DND-41 (cell line): ENCODE measurements around the gene RAB11FIP5.

ENCODE experiments used
- ATAC-seq: fragments of 200-7000 bp; cut with Tn5 transposase; 3 replicates; pipeline ENCODE4 v1.9.1; 2021; ENCODE audit warnings: low read depth; ENCODE audit not compliant: insufficient read depth
- DNase-seq: peaks from one replicate; pipeline ENCODE4 v3.0.0-alpha.2; 2020
- H2AFZ ChIP-seq: 2 replicates; pipeline ENCODE4 v1.6.0; 2012; ENCODE audit warnings: low read depth, low read length
- H3K27ac ChIP-seq: 2 replicates; pipeline ENCODE4 v1.5.1; 2012; ENCODE audit warnings: low read length, inconsistent platforms
- H3K27me3 ChIP-seq: fragments of 200-600 bp; sonication (generic); 2 replicates; pipeline ENCODE4 v1.6.0; 2012; ENCODE audit warnings: low read length, mild to moderate bottlenecking, inconsistent platforms; ENCODE audit not compliant: insufficient read depth, poor library complexity
- H3K36me3 ChIP-seq: 2 replicates; pipeline ENCODE4 v1.5.1; 2012; ENCODE audit warnings: low read length, inconsistent platforms; ENCODE audit not compliant: insufficient read depth
- H3K4me1 ChIP-seq: 2 replicates; pipeline ENCODE4 v1.5.1; 2012; ENCODE audit warnings: mild to moderate bottlenecking, low read length; ENCODE audit not compliant: insufficient read depth
- H3K4me2 ChIP-seq: 2 replicates; pipeline ENCODE4 v1.6.0; 2012; ENCODE audit warnings: mild to moderate bottlenecking, moderate library complexity, low read length, inconsistent platforms; ENCODE audit not compliant: insufficient read depth
- H3K4me3 ChIP-seq, 2 experiments: fragments of 200-600 bp in 1 of 2; shearing (Covaris generic) in 1 of 2; 2 replicates each; pipeline ENCODE4 v1.5.1; 2012 to 2016; ENCODE audit warnings: inconsistent platforms in 2 of 2, low read length in 2 of 2, mild to moderate bottlenecking in 2 of 2, low read depth in 1 of 2, moderate library complexity in 1 of 2
- H3K79me2 ChIP-seq: 2 replicates; pipeline ENCODE4 v1.6.0; 2012; ENCODE audit warnings: low read length, inconsistent platforms; ENCODE audit not compliant: insufficient read depth
- H3K9ac ChIP-seq: 2 replicates; pipeline ENCODE4 v1.6.0; 2012; ENCODE audit warnings: low read depth, mild to moderate bottlenecking, inconsistent platforms, low read length, moderate library complexity
- H3K9me3 ChIP-seq: 2 replicates; pipeline ENCODE4 v1.5.1; 2012; ENCODE audit warnings: low read length, moderate library complexity, mild to moderate bottlenecking, inconsistent platforms; ENCODE audit not compliant: insufficient read depth, severe bottlenecking
- H4K20me1 ChIP-seq: 2 replicates; pipeline ENCODE4 v1.6.0; 2012; ENCODE audit warnings: low read length; ENCODE audit not compliant: insufficient read depth
- EZH2 ChIP-seq: IDR thresholded peaks from 3 replicates; pipeline ENCODE4 v1.6.1; 2012; ENCODE audit warnings: borderline replicate concordance, low read depth, mild to moderate bottlenecking, moderate library complexity, low read length, inconsistent platforms; ENCODE audit not compliant: severe bottlenecking
- TF ChIP-seq, protein P1 (sequence below): IDR thresholded peaks from 2 replicates; pipeline ENCODE4 v1.5.1; 2012; ENCODE audit warnings: borderline replicate concordance, low read length, moderate library complexity, mild to moderate bottlenecking; ENCODE audit not compliant: poor library complexity, severe bottlenecking; ENCODE audit errors: extremely low read depth

Gene RAB11FIP5

DNA sequence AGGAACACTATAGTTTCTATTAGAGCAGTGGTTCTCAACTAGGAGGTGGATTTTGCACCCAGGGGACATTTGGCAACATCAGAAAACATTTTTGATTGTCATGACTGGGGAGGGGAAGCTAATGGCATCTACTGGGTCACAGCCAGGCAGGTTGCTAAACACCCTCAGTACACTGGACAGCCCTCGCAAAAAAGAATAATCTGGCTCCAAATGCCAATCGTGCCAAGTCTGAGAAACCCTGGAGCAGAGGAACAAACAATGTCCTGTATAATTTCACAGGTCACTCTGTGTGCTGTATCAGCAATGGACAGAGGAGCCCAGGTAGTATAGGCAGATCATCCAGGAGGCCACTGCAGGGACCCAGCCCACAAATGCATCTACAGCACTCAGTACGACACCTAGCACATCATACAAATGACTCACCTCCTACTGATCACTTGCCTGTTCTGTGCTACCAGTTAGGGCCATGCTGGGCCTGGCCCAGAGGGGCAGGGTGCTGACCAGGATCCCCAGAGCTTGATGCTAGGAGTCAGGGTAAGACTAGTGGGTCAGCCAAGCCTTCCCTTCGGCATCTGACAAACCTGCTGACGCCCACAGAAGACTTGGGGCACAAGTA lies 78.9 kb downstream of the RAB11FIP5 start:
- Histone ChIP-seq H3K4me2 (no peak overlapping the region), H3K79me2 (no peaks in the 10 kb centered on the region), H3K9ac (no peak overlapping the region), H2AFZ (no peak overlapping the region), H4K20me1 (peaks cover 3% of the 10 kb centered on the region), H3K9me3 (no peaks in the 10 kb centered on the region), H3K4me3 (no peak overlapping the region), H3K27me3 (no peaks in the 10 kb centered on the region), H3K4me1 (no peaks in the 10 kb centered on the region), H3K36me3 (no peaks in the 10 kb centered on the region), H3K27ac (no peak overlapping the region)
- no peak for ATAC-seq
- DNase-seq = no peak
- TF ChIP-seq EZH2 = no peak
- TF ChIP-seq, protein P1, sequence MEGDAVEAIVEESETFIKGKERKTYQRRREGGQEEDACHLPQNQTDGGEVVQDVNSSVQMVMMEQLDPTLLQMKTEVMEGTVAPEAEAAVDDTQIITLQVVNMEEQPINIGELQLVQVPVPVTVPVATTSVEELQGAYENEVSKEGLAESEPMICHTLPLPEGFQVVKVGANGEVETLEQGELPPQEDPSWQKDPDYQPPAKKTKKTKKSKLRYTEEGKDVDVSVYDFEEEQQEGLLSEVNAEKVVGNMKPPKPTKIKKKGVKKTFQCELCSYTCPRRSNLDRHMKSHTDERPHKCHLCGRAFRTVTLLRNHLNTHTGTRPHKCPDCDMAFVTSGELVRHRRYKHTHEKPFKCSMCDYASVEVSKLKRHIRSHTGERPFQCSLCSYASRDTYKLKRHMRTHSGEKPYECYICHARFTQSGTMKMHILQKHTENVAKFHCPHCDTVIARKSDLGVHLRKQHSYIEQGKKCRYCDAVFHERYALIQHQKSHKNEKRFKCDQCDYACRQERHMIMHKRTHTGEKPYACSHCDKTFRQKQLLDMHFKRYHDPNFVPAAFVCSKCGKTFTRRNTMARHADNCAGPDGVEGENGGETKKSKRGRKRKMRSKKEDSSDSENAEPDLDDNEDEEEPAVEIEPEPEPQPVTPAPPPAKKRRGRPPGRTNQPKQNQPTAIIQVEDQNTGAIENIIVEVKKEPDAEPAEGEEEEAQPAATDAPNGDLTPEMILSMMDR = no peak

DNA sequence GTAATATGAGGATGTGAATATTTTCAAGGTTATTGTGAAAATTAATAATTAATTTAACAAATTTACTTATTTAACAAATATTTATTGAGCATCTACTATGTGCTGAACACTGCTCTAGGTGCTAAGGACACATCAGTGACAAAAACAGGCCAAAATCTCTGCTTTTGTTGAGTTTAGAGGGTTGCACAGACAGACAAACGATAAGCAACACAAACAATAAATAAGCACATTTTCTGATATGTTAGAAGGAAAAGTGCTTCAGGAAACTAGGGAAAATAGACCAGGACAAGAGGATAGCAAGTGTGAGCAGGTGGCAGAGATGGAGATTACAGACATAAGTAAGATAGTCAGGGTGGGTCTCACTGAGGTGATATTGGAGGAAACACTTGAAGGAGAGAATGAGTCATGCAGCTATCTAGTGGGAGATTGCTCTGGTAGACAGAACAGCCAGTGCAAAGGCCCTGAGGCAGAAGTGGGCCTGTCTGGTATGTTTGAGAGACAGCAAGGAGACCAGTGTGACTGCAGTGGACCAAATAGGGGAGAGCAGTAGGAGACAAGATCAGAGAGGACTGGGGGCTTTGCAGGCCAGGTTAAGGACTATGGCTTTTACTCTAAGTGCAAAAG lies 79.5 kb downstream of the RAB11FIP5 start:
- no peak for ATAC-seq
- Histone ChIP-seq H3K9me3 (no peaks in the 10 kb centered on the region), H3K27me3 (no peaks in the 10 kb centered on the region), H3K4me1 (no peaks in the 10 kb centered on the region), H3K9ac (no peak overlapping the region), H4K20me1 (peaks cover 3% of the 10 kb centered on the region), H3K4me2 (no peak overlapping the region), H3K36me3 (no peaks in the 10 kb centered on the region), H3K4me3 (no peak overlapping the region), H3K79me2 (no peaks in the 10 kb centered on the region), H2AFZ (no peak overlapping the region), H3K27ac (no peak overlapping the region)
- DNase-seq = no peak
- TF ChIP-seq EZH2 = no peak
- TF ChIP-seq, protein P1 = no peak

DNA sequence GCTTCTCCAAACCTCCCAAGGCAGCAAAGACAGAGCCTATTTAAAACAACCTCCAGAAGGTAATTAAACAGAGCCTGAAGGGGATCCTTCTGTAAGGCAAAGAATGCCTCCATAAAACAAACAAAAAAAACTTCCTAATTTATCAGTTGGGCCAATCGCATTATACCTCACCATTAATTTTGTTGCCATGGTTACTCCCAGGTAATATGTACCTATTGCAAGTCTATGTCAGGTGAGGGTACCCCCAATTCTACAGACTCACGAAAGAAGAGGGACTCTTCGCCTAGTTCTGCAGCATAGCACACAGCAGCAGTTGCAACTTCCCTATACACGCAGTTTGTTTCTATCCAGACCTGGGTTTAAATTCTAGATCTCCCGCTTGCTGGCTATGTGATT lies 80.0 kb downstream of the RAB11FIP5 start:
- no peak overlapping the region for H3K4me2 ChIP-seq
- H3K27me3 ChIP-seq = no peaks in the 10 kb centered on the region
- peaks cover 2% of the 10 kb centered on the region; the same call in 1 of the 2 replicates for H3K36me3 ChIP-seq
- DNase-seq (no peak), ATAC-seq (no peak)
- no peak overlapping the region for H3K9ac ChIP-seq
- H3K79me2 ChIP-seq = no peaks in the 10 kb centered on the region
- TF ChIP-seq, protein P1 = no peak
- TF ChIP-seq EZH2 = no peak
- H3K27ac ChIP-seq = no peak overlapping the region
- H4K20me1 ChIP-seq = peaks cover 3% of the 10 kb centered on the region
- no peak overlapping the region for H3K4me3 ChIP-seq
- no peaks in the 10 kb centered on the region for H3K9me3 ChIP-seq
- H3K4me1 ChIP-seq = no peaks in the 10 kb centered on the region
- H2AFZ ChIP-seq = no peak overlapping the region
